K562 (cell line): ENCODE data around the gene BCL2L1. TPM values are rescaled to one million over a fixed set of nuclear protein-coding genes. Genes with fewer than 3 reads are reported as not detected.

Experiments used
- ATAC-seq: fragments of 200-7000 bp; cut with Tn5 transposase; 3 replicates; pipeline ENCODE4 v1.9.1; 2020; ENCODE audit warnings: moderate library complexity
- BruUV-seq: library from RNA; stranded (reverse); fragments of 400-500 nt; replicated peaks from 2 replicates; lab custom pipeline; 2021; lab: Mats Ljungman, UMichigan
- CTCF ChIA-PET: fragments of 300-600 bp; formaldehyde crosslinking; extraction: SDS; loops from one replicate; lab custom pipeline; 2021; ENCODE audit warnings: low intra/inter-chr PET ratio; lab: Yijun Ruan, JAX
- POLR2A ChIA-PET: fragments of 300-600, 350-650 bp; sonication (Branson Sonifier 250); formaldehyde crosslinking; extraction: SDS; loops from one replicate; lab custom pipeline; 2021; ENCODE audit warnings: antibody characterized with exemption, inconsistent platforms; lab: Yijun Ruan, JAX
- DNase-seq, 4 experiments: peaks; one replicate each; pipeline versions ENCODE4 v3.0.0 to v3.0.0-alpha.2; 2011 to 2018; ENCODE audit warnings: low spot score in 3 of 4, mixed read lengths in 3 of 4; ENCODE audit errors: extremely low read depth in 1 of 4
- FAIRE-seq: peaks from 2 replicates; lab custom pipeline; 2011; peaks lifted over from hg19 to GRCh38; lab: Jason Lieb, UNC
- H2AFZ ChIP-seq: 2 replicates; pipeline ENCODE4 v1.6.0; 2011; ENCODE audit warnings: low read depth, low read length, control low read depth, inconsistent platforms
- H3K27ac ChIP-seq: fragments of 200-600 bp; 3 replicates; pipeline ENCODE4 v1.8.0; 2011; ENCODE audit warnings: low read depth, mild to moderate bottlenecking, control low read depth, inconsistent platforms, low read length, moderate library complexity, mixed read lengths; ENCODE audit errors: extremely low read depth
- H3K27me3 ChIP-seq, 2 experiments: fragments of 300-600 bp in 1 of 2; 2 replicates in 1 of 2; 3 replicates in 1 of 2; pipeline versions ENCODE4 v1.6.0 to v1.8.0; 2011; ENCODE audit warnings: inconsistent platforms in 2 of 2, low read length in 2 of 2, mild to moderate bottlenecking in 1 of 2, mixed read lengths in 1 of 2, moderate library complexity in 1 of 2; ENCODE audit not compliant: control insufficient read depth in 2 of 2, insufficient read depth in 2 of 2
- H3K36me3 ChIP-seq: fragments of 300-600 bp; 3 replicates; pipeline ENCODE4 v1.8.0; 2011; ENCODE audit warnings: mild to moderate bottlenecking, low read length, inconsistent platforms; ENCODE audit not compliant: control insufficient read depth, insufficient read depth
- H3K4me1 ChIP-seq, 2 experiments: fragments of 200-600 bp in 1 of 2; replicated peaks in 1 of 2; 2 replicates in 1 of 2; 3 replicates in 1 of 2; pipeline versions ENCODE4 v1.5.1 to v1.8.0; 2011; ENCODE audit warnings: inconsistent platforms in 2 of 2, low read length in 2 of 2, mild to moderate bottlenecking in 1 of 2, mixed read lengths in 1 of 2, moderate library complexity in 1 of 2; ENCODE audit not compliant: control insufficient read depth in 2 of 2, insufficient read depth in 2 of 2
- H3K4me2 ChIP-seq: 2 replicates; pipeline ENCODE4 v1.6.1; 2011; ENCODE audit warnings: low read length, control low read depth, inconsistent platforms, mixed read lengths; ENCODE audit not compliant: insufficient read depth
- H3K4me3 ChIP-seq: fragments of 200-600 bp; sonication (generic), shearing (Covaris generic); 2 replicates; pipeline ENCODE4 v1.5.1; 2016; ENCODE audit warnings: control low read depth, inconsistent platforms
- H3K79me2 ChIP-seq: fragments of 200-600 bp; 3 replicates; pipeline ENCODE4 v1.8.0; 2011; ENCODE audit warnings: low read length, inconsistent platforms; ENCODE audit not compliant: control insufficient read depth, insufficient read depth
- H3K9ac ChIP-seq, 2 experiments: 2 replicates each; pipeline versions ENCODE4 v1.6.0 to v1.6.1; 2011; ENCODE audit warnings: low read depth in 2 of 2, low read length in 2 of 2, control low read depth in 1 of 2, inconsistent platforms in 1 of 2, mild to moderate bottlenecking in 1 of 2, mixed read lengths in 1 of 2; ENCODE audit not compliant: insufficient read depth in 1 of 2
- H3K9me1 ChIP-seq: one replicate; pipeline ENCODE4 v1.6.0; 2011; ENCODE audit warnings: inconsistent platforms, mild to moderate bottlenecking, low read length, moderate library complexity; ENCODE audit not compliant: control insufficient read depth, insufficient read depth
- H3K9me3 ChIP-seq: replicated peaks from 2 replicates; pipeline ENCODE4 v1.5.1; 2011; ENCODE audit warnings: low read depth, low read length, inconsistent platforms; ENCODE audit not compliant: control insufficient read depth, insufficient read depth
- H4K20me1 ChIP-seq: replicated peaks from 2 replicates; pipeline ENCODE4 v1.6.1; 2011; ENCODE audit warnings: low read length, inconsistent platforms, mixed read lengths; ENCODE audit not compliant: control insufficient read depth, insufficient read depth
- ARID4B ChIP-seq: sonication (generic); formaldehyde crosslinking; IDR thresholded peaks from 2 replicates; pipeline ENCODE4 v1.8.0; 2022; ENCODE audit warnings: mild to moderate bottlenecking, missing genetic modification reagents
- KAT8 ChIP-seq: fragments of 450-650 bp; IDR thresholded peaks from 2 replicates; pipeline ENCODE4 v1.6.1; 2016; ENCODE audit warnings: low read depth, mild to moderate bottlenecking
- MECOM ChIP-seq: fragments of 250-450 bp; sonication (Bioruptor Pico); IDR thresholded peaks from 2 replicates; pipeline ENCODE4 v1.8.0; 2022; ENCODE audit warnings: inconsistent platforms
- MTA1 ChIP-seq: fragments of 450-650 bp; IDR thresholded peaks from 2 replicates; pipeline ENCODE4 v1.6.1; 2017; ENCODE audit warnings: borderline replicate concordance
- NR2C1 ChIP-seq, 2 experiments: fragments of 450-650 bp; IDR thresholded peaks; 2 replicates each; pipeline ENCODE4 v1.6.1; 2017; ENCODE audit warnings: mild to moderate bottlenecking in 2 of 2, antibody characterized with exemption in 1 of 2, inconsistent platforms in 1 of 2, missing compliant biosample characterization in 1 of 2, missing genetic modification characterization in 1 of 2
- RBM25 ChIP-seq: fragments of 200-400 bp; formaldehyde crosslinking; IDR thresholded peaks from 2 replicates; pipeline ENCODE4 v1.6.1; 2018; ENCODE audit warnings: low read length, low read depth, moderate library complexity; ENCODE audit not compliant: severe bottlenecking
- RFX1 ChIP-seq: fragments of 450-650 bp; IDR thresholded peaks from 2 replicates; pipeline ENCODE4 v1.6.1; 2016; ENCODE audit warnings: mild to moderate bottlenecking, moderate library complexity
- USF1 ChIP-seq: sonication (generic); formaldehyde crosslinking; IDR thresholded peaks from 2 replicates; pipeline ENCODE4 v1.9.0; 2022; ENCODE audit warnings: mild to moderate bottlenecking, missing genetic modification reagents
- ZSCAN29 ChIP-seq: fragments of 450-650 bp; IDR thresholded peaks from 2 replicates; pipeline ENCODE4 v1.6.1; 2017
- WGBS: fragments of 100-300 bp; shearing (Covaris generic); methylation state at CpG from one replicate; pipeline ENCODE4 v1.1.6; 2016; ENCODE audit warnings: low coverage, mixed read lengths; ENCODE audit not compliant: insufficient coverage; ENCODE audit errors: missing lambda C conversion rate; 5-methylcytosine and 5-hydroxymethylcytosine counted together
- in situ Hi-C: fragments of 300-500 bp; cut with MboI; formaldehyde crosslinking; loops from 4 replicates; pipeline ENCODE4 v1.15.0; 2018; ENCODE audit warnings: inconsistent platforms, mixed read lengths
- intact Hi-C: fragments of 100-400 bp; cut with micrococcal nuclease; formaldehyde crosslinking; loops from 2 replicates; pipeline ENCODE4 v1.14.2; 2022
- polyA plus RNA-seq, 8 experiments: library from polyadenylated mRNA; depleted of rRNA in 4 of 8; stranded (reverse) in 5 of 8; unstranded in 3 of 8; fragments of >200 nt; fragmentation: Nextera tagmentation in 2 of 8; fragmentation: Illumina TruSeq in 1 of 8; extraction: Ambion mirVana in 2 of 8; extraction: Trizol in 1 of 8; gene quantifications; 2 replicates each; pipeline versions ENCODE4 v1.2.1 to v1.2.3, GENCODE V29; 2011 to 2014; ENCODE audit warnings: inconsistent platforms in 1 of 8, missing spikeins in 1 of 8
- total RNA-seq, 7 experiments: library from RNA; depleted of rRNA in 6 of 7; stranded (reverse); fragments of >200 nt in 6 of 7; fragmentation: Illumina TruSeq in 2 of 7; extraction: Trizol in 2 of 7; gene quantifications; 2 replicates each; pipeline versions ENCODE4 v1.2.1 to v1.2.3, GENCODE V29; 2011 to 2021; ENCODE audit warnings: low replicate concordance in 1 of 7

The BCL2L1 gene
- total and polyA plus RNA-seq, 9 of the 15 experiments (the other 6 are each of a cell fraction or from before 2014, with no cell fraction given): 3.3 to 182 (median 120) TPM

GRCh38 chr20:31709939-31710338 is 12.7 kb downstream of the BCL2L1 start:
- peaks cover 3% of the 10 kb centered on the region for H3K9me1 ChIP-seq
- H3K27me3 ChIP-seq: no peaks in the 10 kb centered on the region
- DNase-seq: no peak
- TF ChIP-seq RBM25: no peak
- TF ChIP-seq ZSCAN29: 0 out of 2 replicates have a peak, but pooled peaks have one; percentile 46
- no peak overlapping the region for H3K9ac ChIP-seq
- no peak overlapping the region; the same call in 1 of the 2 replicates for H3K4me2 ChIP-seq
- in situ Hi-C loops: no loop called here
- CTCF ChIA-PET: no interaction called here
- no peaks in the 10 kb centered on the region; the same call in 1 of the 2 replicates for H3K9me3 ChIP-seq
- peaks cover 93% of the 10 kb centered on the region for H3K36me3 ChIP-seq
- H2AFZ ChIP-seq: no peak overlapping the region
- H3K27ac ChIP-seq: no peak overlapping the region
- ATAC-seq: no peak
- no peak for FAIRE-seq
- peaks cover 33% of the 10 kb centered on the region for H4K20me1 ChIP-seq
- H3K4me1 ChIP-seq: peaks cover 55 to 86% of the 10 kb centered on the region in 2 experiments
- no TSS peak for BruUV-seq
- H3K79me2 ChIP-seq: peaks cover 97% of the 10 kb centered on the region
- no peak overlapping the region for H3K4me3 ChIP-seq
- intact Hi-C loops: no loop called here
- POLR2A ChIA-PET: interaction anchor here (0.6 to 1.6 kb wide), 2 partner anchors 20 to 48 kb away, joined by 3 to 6 read pairs; no protein-coding TSS in a partner anchor
- 74% methylated on average over 5 of the region's 5 CpGs for WGBS

GRCh38 chr20:31708736-31709534 is 13.7 kb downstream of the BCL2L1 start:
- ATAC-seq (no peak), FAIRE-seq (no peak), DNase-seq (no peak)
- H3K27me3 ChIP-seq: no peaks in the 10 kb centered on the region
- H3K4me3 ChIP-seq: no peak overlapping the region
- peaks cover 3% of the 10 kb centered on the region for H3K9me1 ChIP-seq
- no peaks in the 10 kb centered on the region; the same call in 1 of the 2 replicates for H3K9me3 ChIP-seq
- POLR2A ChIA-PET: interaction anchor here (0.8 to 1.4 kb wide), 4 partner anchors 12 to 103 kb away, joined by 3 to 8 read pairs (median 4); partner anchors contain the start of gene ID1
- peaks cover 33% of the 10 kb centered on the region for H4K20me1 ChIP-seq
- H3K36me3 ChIP-seq: peaks cover 92% of the 10 kb centered on the region
- H3K9ac ChIP-seq: peak overlapping the region in 1 of 2 experiments; percentile 8; a peak in 1 of 4 replicates
- no TSS peak for BruUV-seq
- 87% methylated on average over 9 of the region's 11 CpGs for WGBS
- in situ Hi-C loops: no loop called here
- no peak overlapping the region for H2AFZ ChIP-seq
- no peak overlapping the region for H3K27ac ChIP-seq
- H3K79me2 ChIP-seq: peaks cover 97% of the 10 kb centered on the region
- peaks cover 56 to 86% of the 10 kb centered on the region in 2 experiments for H3K4me1 ChIP-seq
- H3K4me2 ChIP-seq: peak overlapping the region; percentile 39
- intact Hi-C loops: no loop called here
- CTCF ChIA-PET: interaction anchor here (0.5 to 0.7 kb wide), 3 partner anchors 34 to 113 kb away, joined by 3 to 5 read pairs (median 3); no protein-coding TSS in a partner anchor
- TF ChIP-seq RFX1: no peak
- no peak for TF ChIP-seq MTA1
- no peak for TF ChIP-seq MECOM (CRISPR knock-in tag)
- no peak for TF ChIP-seq NR2C1 (IDR thresholded peaks at IDR 0.05)
- no peak for TF ChIP-seq NR2C1 (tag; IDR thresholded peaks at IDR 0.05)
- TF ChIP-seq ARID4B: 0 out of 2 replicates have a peak, but pooled peaks have one; percentile 7
- no peak for TF ChIP-seq USF1 (CRISPR knock-in tag)
- TF ChIP-seq KAT8: no peak
